Skin epidermis (tissue), 12 donors: ENCODE data around the gene PARD3.

Source experiments
- H3K27ac ChIP-seq, 21 experiments: fragments of 200-600 bp; sonication (generic) in 11 of 21; one replicate each; pipeline ENCODE4 v1.5.0; 2020; ENCODE audit warnings: mild to moderate bottlenecking in 3 of 21, inconsistent platforms in 2 of 21, moderate library complexity in 2 of 21
- H3K4me3 ChIP-seq, 7 experiments: fragments of 200-600 bp; sonication (generic) in 2 of 7; one replicate each; pipeline ENCODE4 v1.5.0; 2020; ENCODE audit warnings: inconsistent platforms in 2 of 7, mild to moderate bottlenecking in 2 of 7, moderate library complexity in 1 of 7

PARD3 gene

GRCh38 chr10:34580643-34581042 is 234.5 kb downstream of the PARD3 start:
- Histone ChIP-seq H3K4me3 (no peak overlapping the region), H3K27ac (no peak overlapping the region)

- H3K4me3 ChIP-seq: no peak overlapping the region
- no peak overlapping the region for H3K27ac ChIP-seq
Measured at GRCh38 chr10:34580214-34580613, 234.9 kb downstream of the PARD3 start.

- no peak overlapping the region for H3K4me3 ChIP-seq
- H3K27ac ChIP-seq: no peak overlapping the region
Measured at GRCh38 chr10:34578468-34578867, 236.6 kb downstream of the PARD3 start.

GRCh38 chr10:34576797-34577196 is 238.3 kb downstream of the PARD3 start:
- Histone ChIP-seq H3K27ac (no peak overlapping the region), H3K4me3 (no peak overlapping the region)

- Histone ChIP-seq H3K27ac (no peak overlapping the region), H3K4me3 (no peak overlapping the region)
Measured at GRCh38 chr10:34575882-34576281, 239.2 kb downstream of the PARD3 start.

GRCh38 chr10:34574353-34574934 is 240.7 kb downstream of the PARD3 start:
- no peak overlapping the region for H3K4me3 ChIP-seq
- H3K27ac ChIP-seq: peak overlapping the region in 5 of 21 experiments; percentile 8 to 61 (median 43)

- H3K4me3 ChIP-seq: no peak overlapping the region
- no peak overlapping the region for H3K27ac ChIP-seq
Measured at GRCh38 chr10:34570887-34571286, 244.2 kb downstream of the PARD3 start.

- Histone ChIP-seq H3K4me3 (no peak overlapping the region), H3K27ac (no peak overlapping the region)
Measured at GRCh38 chr10:34567659-34568253, 247.3 kb downstream of the PARD3 start.

GRCh38 chr10:34565934-34566333 is 249.2 kb downstream of the PARD3 start:
- Histone ChIP-seq H3K27ac (no peak overlapping the region), H3K4me3 (no peak overlapping the region)

GRCh38 chr10:34558093-34558583 is 257.0 kb downstream of the PARD3 start:
- no peak overlapping the region for H3K27ac ChIP-seq
- H3K4me3 ChIP-seq: no peak overlapping the region

- Histone ChIP-seq H3K4me3 (no peak overlapping the region), H3K27ac (no peak overlapping the region)
Measured at GRCh38 chr10:34557173-34557572, 257.9 kb downstream of the PARD3 start.

GRCh38 chr10:34555653-34556052 is 259.4 kb downstream of the PARD3 start:
- no peak overlapping the region for H3K27ac ChIP-seq
- H3K4me3 ChIP-seq: no peak overlapping the region

GRCh38 chr10:34553747-34554146 is 261.3 kb downstream of the PARD3 start:
- no peak overlapping the region for H3K4me3 ChIP-seq
- no peak overlapping the region for H3K27ac ChIP-seq

- H3K27ac ChIP-seq: no peak overlapping the region
- no peak overlapping the region for H3K4me3 ChIP-seq
Measured at GRCh38 chr10:34551295-34551694, 263.8 kb downstream of the PARD3 start.

GRCh38 chr10:34549953-34550352 is 265.1 kb downstream of the PARD3 start:
- H3K27ac ChIP-seq: no peak overlapping the region
- H3K4me3 ChIP-seq: no peak overlapping the region

GRCh38 chr10:34549001-34549400 is 266.1 kb downstream of the PARD3 start:
- Histone ChIP-seq H3K27ac (no peak overlapping the region), H3K4me3 (no peak overlapping the region)

- H3K4me3 ChIP-seq: no peak overlapping the region
- no peak overlapping the region for H3K27ac ChIP-seq
Measured at GRCh38 chr10:34548466-34548865, 266.6 kb downstream of the PARD3 start.

GRCh38 chr10:34547695-34548094 is 267.4 kb downstream of the PARD3 start:
- no peak overlapping the region for H3K27ac ChIP-seq
- no peak overlapping the region for H3K4me3 ChIP-seq

- Histone ChIP-seq H3K4me3 (no peak overlapping the region), H3K27ac (no peak overlapping the region)
Measured at GRCh38 chr10:34547291-34547690, 267.8 kb downstream of the PARD3 start.

- Histone ChIP-seq H3K4me3 (no peak overlapping the region), H3K27ac (no peak overlapping the region)
Measured at GRCh38 chr10:34544400-34544799, 270.7 kb downstream of the PARD3 start.

GRCh38 chr10:34543716-34544115 is 271.4 kb downstream of the PARD3 start:
- no peak overlapping the region for H3K27ac ChIP-seq
- no peak overlapping the region for H3K4me3 ChIP-seq

- Histone ChIP-seq H3K4me3 (no peak overlapping the region), H3K27ac (no peak overlapping the region)
Measured at GRCh38 chr10:34540492-34540891, 274.6 kb downstream of the PARD3 start.
